Panc1 (cell line): ENCODE data around the gene DLG2. TPM values are rescaled to one million over a fixed set of nuclear protein-coding genes. Genes with fewer than 3 reads are reported as not detected.

Experiments used
- ATAC-seq: fragments of 200-7000 bp; cut with Tn5 transposase; 2 replicates; pipeline ENCODE4 v1.9.1; 2020; ENCODE audit warnings: mild to moderate bottlenecking, moderate library complexity
- BruUV-seq: library from RNA; stranded (reverse); fragments of 400-500 nt; replicated peaks from 2 replicates; lab custom pipeline; 2021; lab: Mats Ljungman, UMichigan
- CTCF ChIA-PET: fragments of 300-600 bp; sonication (Branson Sonifier 250); formaldehyde crosslinking; loops from one replicate; lab custom pipeline; 2022; ENCODE audit warnings: antibody characterized with exemption; lab: Charles Lee
- POLR2A ChIA-PET: fragments of 300-600 bp; sonication (Branson Sonifier 250); formaldehyde crosslinking; loops from one replicate; lab custom pipeline; 2022; ENCODE audit warnings: antibody characterized with exemption; lab: Charles Lee
- DNase-seq: peaks from one replicate; pipeline ENCODE4 v3.0.0-alpha.2; 2010; ENCODE audit warnings: low read depth, low spot score
- H3K27ac ChIP-seq: 2 replicates; pipeline ENCODE4 v1.5.1; 2011; ENCODE audit warnings: mild to moderate bottlenecking, low read length, inconsistent platforms
- H3K27me3 ChIP-seq: fragments of 200-500 bp; sonication (Bioruptor generic); 2 replicates; pipeline ENCODE4 v1.6.0; 2014; ENCODE audit warnings: low read length, inconsistent platforms; ENCODE audit not compliant: control insufficient read depth, insufficient read depth
- H3K36me3 ChIP-seq: fragments of 200-500 bp; sonication (Bioruptor generic); 2 replicates; pipeline ENCODE4 v1.5.1; 2014; ENCODE audit warnings: inconsistent platforms, mild to moderate bottlenecking, low read length, moderate library complexity; ENCODE audit not compliant: control insufficient read depth, insufficient read depth
- H3K4me1 ChIP-seq: 2 replicates; pipeline ENCODE4 v1.5.1; 2011; ENCODE audit warnings: inconsistent platforms, mild to moderate bottlenecking, low read length, moderate library complexity; ENCODE audit not compliant: control insufficient read depth, insufficient read depth
- H3K4me3 ChIP-seq, 2 experiments: 2 replicates each; pipeline ENCODE4 v1.5.1; 2011 to 2012; ENCODE audit warnings: low read depth in 2 of 2, low read length in 2 of 2, mild to moderate bottlenecking in 2 of 2, inconsistent platforms in 1 of 2, moderate library complexity in 1 of 2
- H3K9me3 ChIP-seq: fragments of 200-500 bp; sonication (Bioruptor generic); 2 replicates; pipeline ENCODE4 v1.5.1; 2014; ENCODE audit warnings: low read depth, mild to moderate bottlenecking, inconsistent platforms, low read length, moderate library complexity; ENCODE audit not compliant: control insufficient read depth, insufficient read depth
- CTCF ChIP-seq: fragments of 450-650 bp; IDR thresholded peaks from 2 replicates; pipeline ENCODE4 v1.5.1; 2017; ENCODE audit warnings: mild to moderate bottlenecking
- POLR2AphosphoS5 ChIP-seq: IDR thresholded peaks from 2 replicates; pipeline ENCODE4 v1.6.1; 2012; ENCODE audit warnings: mild to moderate bottlenecking, low read depth, low read length, moderate library complexity
- SIN3A ChIP-seq: IDR thresholded peaks from 2 replicates; pipeline ENCODE4 v1.6.1; 2012; ENCODE audit warnings: low read depth, mild to moderate bottlenecking, low read length, moderate library complexity, borderline replicate concordance; ENCODE audit not compliant: insufficient read depth
- TCF7L2 ChIP-seq: IDR thresholded peaks from 2 replicates; pipeline ENCODE4 v1.6.1; 2011; ENCODE audit warnings: mild to moderate bottlenecking, low read depth, low read length, inconsistent platforms
- in situ Hi-C: cut with HindIII; loops from 2 replicates; pipeline ENCODE4 v1.10.0; 2016; ENCODE audit warnings: low sequenced_read_pairs, low pct_unique_long_range_greater_than_20kb
- intact Hi-C: fragments of 100-400 bp; cut with micrococcal nuclease; formaldehyde crosslinking; loops from one replicate; pipeline ENCODE4 v1.10.0; 2022; ENCODE audit not compliant: unreplicated experiment
- total RNA-seq: library from RNA; stranded (reverse); gene quantifications from one replicate; pipeline ENCODE4 v1.2.1, GENCODE V29; 2021; ENCODE audit not compliant: unreplicated experiment
- TF ChIP-seq, protein P1 (sequence below), 2 experiments: IDR thresholded peaks; 2 replicates each; pipeline ENCODE4 v1.6.1; 2011 to 2012; ENCODE audit warnings: low read depth in 2 of 2, control low read depth in 1 of 2, low read length in 1 of 2, mild to moderate bottlenecking in 1 of 2, moderate library complexity in 1 of 2; ENCODE audit not compliant: insufficient read depth in 1 of 2

The DLG2 gene
- total RNA-seq, 1 experiment from 2014 or later: 4.2 TPM

GRCh38 chr11:84775503-84775902 is 851.6 kb downstream of the DLG2 start:
- Histone ChIP-seq H3K27ac (no peak overlapping the region), H3K4me1 (no peaks in the 10 kb centered on the region), H3K4me3 (no peak overlapping the region), H3K36me3 (no peaks in the 10 kb centered on the region), H3K27me3 (no peaks in the 10 kb centered on the region), H3K9me3 (no peaks in the 10 kb centered on the region)
- no TSS peak for BruUV-seq
- DNase-seq: no peak
- POLR2A ChIA-PET: no interaction called here
- CTCF ChIA-PET: no interaction called here
- in situ Hi-C loops (no loop called here), intact Hi-C loops (no loop called here)
- TF ChIP-seq SIN3A (no peak), TCF7L2 (no peak), POLR2AphosphoS5 (no peak), CTCF (no peak)
- TF ChIP-seq, protein P1, sequence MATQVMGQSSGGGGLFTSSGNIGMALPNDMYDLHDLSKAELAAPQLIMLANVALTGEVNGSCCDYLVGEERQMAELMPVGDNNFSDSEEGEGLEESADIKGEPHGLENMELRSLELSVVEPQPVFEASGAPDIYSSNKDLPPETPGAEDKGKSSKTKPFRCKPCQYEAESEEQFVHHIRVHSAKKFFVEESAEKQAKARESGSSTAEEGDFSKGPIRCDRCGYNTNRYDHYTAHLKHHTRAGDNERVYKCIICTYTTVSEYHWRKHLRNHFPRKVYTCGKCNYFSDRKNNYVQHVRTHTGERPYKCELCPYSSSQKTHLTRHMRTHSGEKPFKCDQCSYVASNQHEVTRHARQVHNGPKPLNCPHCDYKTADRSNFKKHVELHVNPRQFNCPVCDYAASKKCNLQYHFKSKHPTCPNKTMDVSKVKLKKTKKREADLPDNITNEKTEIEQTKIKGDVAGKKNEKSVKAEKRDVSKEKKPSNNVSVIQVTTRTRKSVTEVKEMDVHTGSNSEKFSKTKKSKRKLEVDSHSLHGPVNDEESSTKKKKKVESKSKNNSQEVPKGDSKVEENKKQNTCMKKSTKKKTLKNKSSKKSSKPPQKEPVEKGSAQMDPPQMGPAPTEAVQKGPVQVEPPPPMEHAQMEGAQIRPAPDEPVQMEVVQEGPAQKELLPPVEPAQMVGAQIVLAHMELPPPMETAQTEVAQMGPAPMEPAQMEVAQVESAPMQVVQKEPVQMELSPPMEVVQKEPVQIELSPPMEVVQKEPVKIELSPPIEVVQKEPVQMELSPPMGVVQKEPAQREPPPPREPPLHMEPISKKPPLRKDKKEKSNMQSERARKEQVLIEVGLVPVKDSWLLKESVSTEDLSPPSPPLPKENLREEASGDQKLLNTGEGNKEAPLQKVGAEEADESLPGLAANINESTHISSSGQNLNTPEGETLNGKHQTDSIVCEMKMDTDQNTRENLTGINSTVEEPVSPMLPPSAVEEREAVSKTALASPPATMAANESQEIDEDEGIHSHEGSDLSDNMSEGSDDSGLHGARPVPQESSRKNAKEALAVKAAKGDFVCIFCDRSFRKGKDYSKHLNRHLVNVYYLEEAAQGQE (IDR thresholded peaks at IDR 0.05; ENCODE audit: insufficient read depth in 1 of 2, low read depth in 2 of 2, low read length in 1 of 2): no peak
- no peak for ATAC-seq

DNA sequence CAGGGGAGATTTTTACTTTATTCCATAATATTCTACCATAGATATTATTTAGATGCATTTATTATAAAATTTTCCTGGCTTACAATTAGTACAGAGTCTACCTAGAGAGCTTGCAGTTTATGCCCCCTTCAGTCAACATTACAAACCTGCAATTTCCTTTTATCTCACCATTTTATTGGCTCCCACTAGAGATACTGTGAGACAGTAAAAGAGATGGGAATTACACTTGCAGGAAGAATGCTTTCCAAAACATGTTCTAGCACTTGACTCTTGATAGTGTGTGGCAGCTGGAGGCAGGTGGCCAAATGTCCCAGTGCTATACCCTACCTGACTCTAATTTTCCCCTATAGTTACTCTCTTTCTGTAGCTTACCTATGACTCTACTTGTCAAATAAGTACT is 863.2 kb downstream of the DLG2 start:
- no peak for DNase-seq
- ATAC-seq: no peak
- in situ Hi-C loops (no loop called here), intact Hi-C loops (no loop called here)
- BruUV-seq: no TSS peak
- Histone ChIP-seq H3K4me1 (no peaks in the 10 kb centered on the region), H3K36me3 (no peaks in the 10 kb centered on the region), H3K27me3 (no peaks in the 10 kb centered on the region), H3K27ac (no peak overlapping the region), H3K4me3 (no peak overlapping the region), H3K9me3 (no peaks in the 10 kb centered on the region)
- TF ChIP-seq TCF7L2: no peak
- no peak for TF ChIP-seq POLR2AphosphoS5
- CTCF ChIA-PET: no interaction called here
- POLR2A ChIA-PET: no interaction called here

GRCh38 chr11:84757711-84758110 is 869.4 kb downstream of the DLG2 start:
- no peaks in the 10 kb centered on the region for H3K27me3 ChIP-seq
- H3K4me3 ChIP-seq: no peak overlapping the region
- intact Hi-C loops (no loop called here), in situ Hi-C loops (no loop called here)
- H3K36me3 ChIP-seq: no peaks in the 10 kb centered on the region
- ChIA-PET POLR2A (no interaction called here), CTCF (no interaction called here)
- ATAC-seq (no peak), DNase-seq (no peak)
- TF ChIP-seq CTCF (no peak), SIN3A (no peak), POLR2AphosphoS5 (no peak), TCF7L2 (no peak)
- TF ChIP-seq, protein P1 (IDR thresholded peaks at IDR 0.05; ENCODE audit: insufficient read depth in 1 of 2, low read depth in 2 of 2, low read length in 1 of 2): no peak
- H3K9me3 ChIP-seq: no peaks in the 10 kb centered on the region
- no peak overlapping the region for H3K27ac ChIP-seq
- BruUV-seq: no TSS peak
- H3K4me1 ChIP-seq: no peaks in the 10 kb centered on the region
